ENCODE results near the gene HS2ST1.
"Not testable (repeated sequence)": the region's sequence is repeated elsewhere in the genome, so short reads cannot be mapped to it uniquely, and the experiment has no call there.

HS2ST1 gene

DNA sequence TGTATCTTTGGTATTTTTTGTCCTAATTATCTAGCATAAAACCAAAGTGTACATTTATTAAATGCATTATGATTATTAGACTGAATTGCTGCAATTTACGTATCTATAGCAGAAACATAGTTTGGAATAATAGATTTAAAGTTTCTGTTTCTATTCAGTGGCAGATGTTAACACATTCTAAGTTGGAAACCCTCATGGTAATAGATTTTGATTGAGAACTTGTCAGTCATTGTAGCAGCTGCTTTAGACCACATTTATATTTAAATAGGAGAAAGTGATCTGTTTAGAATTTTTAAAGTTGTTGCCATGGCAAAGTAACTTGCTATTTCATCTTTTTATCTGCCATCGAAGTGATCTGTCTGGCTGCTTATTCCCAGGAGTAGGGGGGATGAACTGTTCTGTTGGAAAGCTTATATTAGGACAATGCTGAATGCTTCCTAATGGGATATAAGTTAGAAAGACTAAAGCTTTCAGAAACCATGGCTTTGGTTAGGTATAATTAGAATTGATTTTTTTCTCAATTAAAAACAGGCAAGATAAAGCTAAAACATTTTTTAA, 61.6 kb downstream of the HS2ST1 start:
- DNase-seq: no peak

GRCh38 chr1:86976664-86977063, 62.2 kb downstream of the HS2ST1 start:
- DNase-seq: no peak

DNA sequence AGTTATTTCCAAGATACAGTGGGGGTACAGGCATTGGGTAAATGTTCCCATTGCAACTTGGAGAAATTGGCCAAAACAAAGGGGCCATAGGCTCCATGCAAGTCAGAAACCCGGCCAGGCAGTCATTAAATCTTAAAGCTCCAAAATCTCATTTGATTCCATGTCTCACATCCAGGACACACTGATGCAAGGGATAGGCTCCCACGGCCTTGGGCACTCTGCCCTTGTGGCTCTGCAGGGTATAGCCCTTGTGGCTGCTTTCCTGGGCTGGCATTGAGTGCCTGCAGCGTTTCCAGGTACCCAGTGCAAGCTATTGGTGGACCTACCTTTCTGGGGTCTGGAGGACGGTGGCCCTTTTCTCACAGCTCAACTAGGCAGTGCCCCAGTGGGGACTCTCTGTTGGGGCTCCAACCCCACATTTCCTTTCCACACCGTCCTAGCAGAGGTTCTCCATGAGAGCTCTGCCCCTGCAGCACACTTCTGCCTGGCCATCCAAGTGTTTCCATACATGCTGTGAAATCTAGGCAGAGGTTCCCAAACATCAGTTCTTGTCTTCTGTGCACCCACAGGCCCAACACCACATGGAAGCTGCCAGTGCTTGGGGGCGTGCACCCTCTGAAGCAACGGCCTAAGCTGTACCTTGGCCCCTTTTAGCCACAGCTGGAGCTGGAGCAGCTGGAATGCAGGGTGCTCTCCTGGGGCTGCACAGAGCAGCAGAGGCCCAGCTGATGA, 67.2 kb downstream of the HS2ST1 start:
- no peak for DNase-seq

- DNase-seq: not testable (repeated sequence)
Observed at GRCh38 chr1:86983677-86984076, 69.2 kb downstream of the HS2ST1 start.

- no peak for DNase-seq
Observed at GRCh38 chr1:86987446-86987845, 73.0 kb downstream of the HS2ST1 start.

GRCh38 chr1:86988835-86989234, 74.4 kb downstream of the HS2ST1 start:
- no peak for DNase-seq

GRCh38 chr1:86989690-86990089, 75.3 kb downstream of the HS2ST1 start:
- not testable (repeated sequence) for DNase-seq

GRCh38 chr1:86990826-86991225, 76.4 kb downstream of the HS2ST1 start:
- DNase-seq: no peak

GRCh38 chr1:86991549-86992186, 77.2 kb downstream of the HS2ST1 start:
- no peak for DNase-seq

DNA sequence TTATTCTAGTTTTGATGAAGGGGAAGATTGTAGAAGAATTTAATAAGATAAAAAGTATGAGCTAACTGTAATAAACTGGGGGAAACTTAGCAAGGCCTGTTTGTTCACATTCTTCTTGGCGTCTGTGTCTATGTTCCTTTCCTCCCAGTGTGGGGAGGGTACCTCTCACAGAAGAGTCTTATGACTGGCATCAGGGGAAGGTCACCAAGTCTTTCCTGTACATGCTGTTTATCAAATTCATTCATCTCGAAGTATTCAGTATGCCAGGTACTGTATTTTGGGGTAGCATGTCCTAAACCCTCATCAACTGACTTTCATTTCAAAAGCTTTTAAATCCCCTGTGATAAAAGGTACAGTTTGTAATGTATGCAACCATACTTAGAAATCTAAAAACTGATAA, 78.4 kb downstream of the HS2ST1 start:
- DNase-seq: no peak

- no peak for DNase-seq
Observed at GRCh38 chr1:86993269-86993985, 79.0 kb downstream of the HS2ST1 start.

GRCh38 chr1:86994061-86994460, 79.6 kb downstream of the HS2ST1 start:
- no peak for DNase-seq

DNA sequence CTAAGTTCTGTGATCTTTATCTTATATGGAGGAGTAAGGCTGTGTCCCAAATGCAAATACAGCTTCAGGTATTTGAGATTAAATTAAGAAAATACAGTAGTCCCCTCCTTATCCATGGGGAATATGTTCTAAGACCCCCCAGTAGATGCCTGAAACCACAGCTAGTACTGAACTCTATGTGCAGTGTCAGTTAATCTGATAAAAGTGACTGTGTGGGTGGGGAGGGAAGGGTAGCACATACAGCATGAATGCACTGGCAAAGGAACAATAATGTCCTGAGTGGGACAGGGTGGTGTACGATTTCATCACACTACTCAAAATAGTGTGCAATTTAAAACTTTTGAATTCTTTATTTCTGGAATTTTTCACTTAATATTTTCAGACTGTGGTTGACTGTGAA, 83.1 kb downstream of the HS2ST1 start:
- DNase-seq: no peak

- no peak for DNase-seq
Observed at GRCh38 chr1:86998280-86998679, 83.8 kb downstream of the HS2ST1 start.

DNA sequence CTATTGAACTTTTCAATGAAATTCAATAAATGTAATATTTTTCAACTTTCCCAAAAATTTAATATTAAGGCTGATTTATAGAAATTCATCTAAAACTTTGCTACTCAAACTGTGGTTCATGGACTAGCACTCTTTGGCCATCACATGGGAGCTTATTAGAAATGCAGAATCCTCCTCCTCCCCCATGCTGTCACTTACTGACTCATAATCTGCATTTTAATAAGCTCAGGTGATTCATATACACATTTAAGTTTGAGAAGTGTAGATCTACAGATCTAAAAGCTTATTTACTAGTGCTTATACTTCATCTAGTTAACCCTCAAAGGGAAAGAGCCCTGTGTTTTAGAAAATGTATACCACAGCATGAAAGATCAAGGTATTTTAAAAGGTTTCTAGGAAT, 84.3 kb downstream of the HS2ST1 start:
- DNase-seq: no peak

GRCh38 chr1:87000460-87000859, 86.0 kb downstream of the HS2ST1 start:
- DNase-seq: no peak

- DNase-seq: no peak
Observed at GRCh38 chr1:87004857-87005256, 90.4 kb downstream of the HS2ST1 start.

DNA sequence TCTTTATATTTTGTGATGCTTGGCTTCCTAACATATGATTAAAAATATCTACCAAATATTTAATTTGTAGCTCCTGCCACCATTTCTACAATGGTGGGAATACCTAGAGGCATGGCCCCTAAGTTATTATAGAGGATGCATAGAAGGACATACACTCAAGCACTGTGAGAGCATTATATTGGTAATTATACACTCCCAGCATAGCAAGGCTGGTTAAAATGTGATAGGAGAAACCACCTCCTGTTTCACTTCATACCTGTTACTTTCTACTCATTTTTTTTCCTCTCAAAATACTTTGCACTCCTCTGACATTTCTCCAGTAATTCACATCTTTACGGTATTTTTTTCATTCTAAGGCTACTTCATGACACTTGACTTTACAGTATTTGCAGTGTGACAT, 92.9 kb downstream of the HS2ST1 start:
- no peak for DNase-seq

GRCh38 chr1:87013385-87013784, 99.0 kb downstream of the HS2ST1 start:
- not testable (repeated sequence) for DNase-seq

DNA sequence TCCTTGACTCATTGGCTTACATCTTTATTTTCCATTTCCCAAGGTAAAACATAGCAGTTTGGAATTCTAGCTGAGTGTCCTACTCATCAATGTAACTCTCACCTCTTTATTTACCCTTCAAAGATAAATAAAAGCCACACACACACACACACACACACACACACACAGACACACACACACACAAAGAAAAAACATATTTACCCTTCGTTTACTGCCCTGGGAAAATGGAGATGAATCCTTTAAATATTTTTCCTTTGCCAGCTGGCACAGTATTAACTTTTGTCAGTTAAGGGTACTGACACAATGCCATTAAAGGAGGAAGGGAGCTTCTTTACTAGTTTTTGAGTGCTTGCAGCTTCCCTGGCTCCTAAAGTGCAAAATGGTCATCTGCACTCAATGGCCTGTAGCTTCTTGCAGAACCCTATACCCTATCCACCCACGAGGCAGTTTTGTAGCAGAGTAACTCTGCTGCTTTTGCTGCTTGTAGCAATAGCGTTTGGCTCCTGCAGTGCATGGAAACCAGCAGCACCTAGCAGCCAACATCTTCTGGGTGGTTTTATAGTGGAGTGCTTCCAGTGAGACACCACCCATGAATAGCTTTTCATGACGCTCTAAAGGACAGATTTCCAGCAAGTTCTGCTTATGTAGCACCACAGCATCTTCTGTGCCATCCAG, 103.7 kb downstream of the HS2ST1 start:
- DNase-seq: no peak

DNA sequence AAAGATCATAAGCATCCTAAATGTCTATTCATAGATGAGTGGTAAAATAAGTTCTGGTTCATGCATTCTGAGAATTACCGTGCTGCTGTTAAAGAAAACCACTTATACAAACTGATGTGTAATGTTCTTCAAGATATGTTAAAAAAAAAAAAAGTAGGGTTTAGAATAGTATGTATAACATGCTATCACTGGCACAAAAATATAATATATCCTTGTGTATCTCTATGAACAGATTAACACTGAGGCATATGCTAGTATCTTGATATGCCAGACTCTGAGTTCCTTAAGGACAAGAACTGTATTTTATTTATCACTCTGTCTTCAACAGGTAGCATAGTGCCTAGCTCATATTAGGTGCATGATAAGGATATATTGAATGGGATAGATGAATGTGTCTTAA, 108.9 kb downstream of the HS2ST1 start:
- no peak for DNase-seq

- DNase-seq: no peak
Observed at GRCh38 chr1:87024936-87025540, 110.6 kb downstream of the HS2ST1 start.

- DNase-seq: not testable (repeated sequence)
Observed at GRCh38 chr1:87027561-87027960, 113.1 kb downstream of the HS2ST1 start.

Measured in stimulated activated CD4-positive, alpha-beta T cell treated with anti-CD3 and anti-CD28 coated beads, Interleukin-4, amount 100 ng/mL, for 1 hour (primary cell).